Measurements from ENCODE around the gene PPP5C. TPM values are rescaled to one million over a fixed set of nuclear protein-coding genes. Genes with fewer than 3 reads are reported as not detected.
"Not testable (repeated sequence)": the region's sequence is repeated elsewhere in the genome, so short reads cannot be mapped to it uniquely, and the experiment has no call there.

Gene PPP5C
- polyA plus RNA-seq (ENCODE audit: insufficient read length): 73.4 TPM

- DNase-seq: peak; percentile 94
Measured at GRCh38 chr19:46346821-46347571, at the start of gene PPP5C. PPP5C (plus strand) TSS chr19:46347087; CDS start chr19:46347097, 10 bp downstream.

- DNase-seq: peak; percentile 92
Measured at GRCh38 chr19:46297700-46298478, 49.0 kb upstream of the PPP5C start.

GRCh38 chr19:46298479-46299003 lies 48.3 kb upstream of the PPP5C start:
- no peak for DNase-seq

GRCh38 chr19:46299004-46299509 lies 47.8 kb upstream of the PPP5C start:
- peak; percentile 93 for DNase-seq

- DNase-seq: no peak
Measured at GRCh38 chr19:46299695-46300094, 47.2 kb upstream of the PPP5C start.

GRCh38 chr19:46303322-46303690 lies 43.6 kb upstream of the PPP5C start:
- no peak for DNase-seq

- DNase-seq: peak; percentile 35
Measured at GRCh38 chr19:46303691-46304397, 43.0 kb upstream of the PPP5C start.

GRCh38 chr19:46306501-46306900 lies 40.4 kb upstream of the PPP5C start:
- DNase-seq: no peak

GRCh38 chr19:46308510-46308909 lies 38.4 kb upstream of the PPP5C start:
- DNase-seq: no peak

- DNase-seq: no peak
Measured at GRCh38 chr19:46309056-46309455, 37.8 kb upstream of the PPP5C start.

- DNase-seq: no peak
Measured at GRCh38 chr19:46311444-46311843, 35.4 kb upstream of the PPP5C start.

- not testable (repeated sequence) for DNase-seq
Measured at GRCh38 chr19:46313540-46314469, 33.1 kb upstream of the PPP5C start.

GRCh38 chr19:46317339-46317738 lies 29.5 kb upstream of the PPP5C start:
- no peak for DNase-seq

- DNase-seq: no peak
Measured at GRCh38 chr19:46319613-46320012, 27.3 kb upstream of the PPP5C start.

- no peak for DNase-seq
Measured at GRCh38 chr19:46320559-46320958, 26.3 kb upstream of the PPP5C start.

- no peak for DNase-seq
Measured at GRCh38 chr19:46321653-46322052, 25.2 kb upstream of the PPP5C start.

- DNase-seq: not testable (repeated sequence)
Measured at GRCh38 chr19:46323227-46323626, 23.7 kb upstream of the PPP5C start.

GRCh38 chr19:46324277-46324676 lies 22.6 kb upstream of the PPP5C start:
- no peak for DNase-seq

- DNase-seq: no peak
Measured at GRCh38 chr19:46326608-46327007, 20.3 kb upstream of the PPP5C start.

GRCh38 chr19:46328079-46328478 lies 18.8 kb upstream of the PPP5C start:
- no peak for DNase-seq

GRCh38 chr19:46330319-46330918 lies 16.5 kb upstream of the PPP5C start:
- DNase-seq: no peak

Measured in hindlimb muscle (tissue), 1 donor.